Coronary artery (tissue), 2 donors: ENCODE results near the gene SACM1L.
A peak's percentile ranks its signal among the peaks of the same experiment; 100 is the strongest.

Source experiments
- DNase-seq: peaks from one replicate; pipeline ENCODE4 v3.0.0-alpha.2; 2017; ENCODE audit warnings: low spot score
- H3K27ac ChIP-seq, 2 donors: fragments of 200-600 bp; sonication (generic); one replicate each; pipeline ENCODE4 v1.5.1; 2016 to 2019
- H3K4me3 ChIP-seq: fragments of 200-600 bp; sonication (generic); 2 replicates; pipeline ENCODE4 v1.5.1; 2016; ENCODE audit warnings: mild to moderate bottlenecking, moderate library complexity
- TF ChIP-seq, protein P1 (sequence below): fragments of 200-600 bp; sonication (generic); IDR thresholded peaks from one replicate; pipeline ENCODE4 v1.5.1; 2019; ENCODE audit warnings: antibody characterized with exemption

Gene SACM1L

DNA sequence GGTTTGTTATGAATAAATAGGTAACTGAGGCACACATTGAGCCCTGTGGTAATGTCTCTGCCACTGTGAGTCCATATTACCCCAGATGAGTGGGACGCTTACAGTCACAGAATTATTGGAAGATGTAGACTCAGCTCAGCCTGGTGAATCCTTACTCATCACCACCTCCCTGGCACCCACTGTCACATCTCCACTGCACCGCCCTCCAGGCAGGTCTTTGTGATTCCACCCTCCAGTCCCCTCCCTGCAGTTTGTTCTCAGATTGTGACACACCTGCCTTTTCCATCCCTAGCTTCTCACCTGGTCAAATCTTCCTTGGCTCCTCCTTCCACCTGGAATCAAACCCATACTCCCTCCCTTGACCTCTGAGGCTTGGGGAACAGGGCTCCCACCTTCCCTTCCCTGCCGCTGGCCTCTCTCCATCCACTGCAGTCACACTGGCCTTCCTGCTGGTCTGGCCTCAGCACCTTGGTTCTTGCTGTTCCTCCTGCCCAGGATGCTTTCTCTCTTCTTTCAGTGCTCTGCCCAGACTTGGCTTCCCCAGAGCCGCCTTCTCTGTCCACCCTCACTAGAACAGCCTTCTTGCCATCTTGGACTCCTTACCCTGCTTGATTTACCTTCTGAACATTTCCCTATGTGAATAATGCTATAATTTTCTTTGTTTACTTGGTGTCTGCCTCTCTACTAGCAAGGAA, 97.8 kb downstream of the SACM1L start:
- Histone ChIP-seq H3K27ac (no peak overlapping the region), H3K4me3 (no peak overlapping the region)
- TF ChIP-seq, protein P1, sequence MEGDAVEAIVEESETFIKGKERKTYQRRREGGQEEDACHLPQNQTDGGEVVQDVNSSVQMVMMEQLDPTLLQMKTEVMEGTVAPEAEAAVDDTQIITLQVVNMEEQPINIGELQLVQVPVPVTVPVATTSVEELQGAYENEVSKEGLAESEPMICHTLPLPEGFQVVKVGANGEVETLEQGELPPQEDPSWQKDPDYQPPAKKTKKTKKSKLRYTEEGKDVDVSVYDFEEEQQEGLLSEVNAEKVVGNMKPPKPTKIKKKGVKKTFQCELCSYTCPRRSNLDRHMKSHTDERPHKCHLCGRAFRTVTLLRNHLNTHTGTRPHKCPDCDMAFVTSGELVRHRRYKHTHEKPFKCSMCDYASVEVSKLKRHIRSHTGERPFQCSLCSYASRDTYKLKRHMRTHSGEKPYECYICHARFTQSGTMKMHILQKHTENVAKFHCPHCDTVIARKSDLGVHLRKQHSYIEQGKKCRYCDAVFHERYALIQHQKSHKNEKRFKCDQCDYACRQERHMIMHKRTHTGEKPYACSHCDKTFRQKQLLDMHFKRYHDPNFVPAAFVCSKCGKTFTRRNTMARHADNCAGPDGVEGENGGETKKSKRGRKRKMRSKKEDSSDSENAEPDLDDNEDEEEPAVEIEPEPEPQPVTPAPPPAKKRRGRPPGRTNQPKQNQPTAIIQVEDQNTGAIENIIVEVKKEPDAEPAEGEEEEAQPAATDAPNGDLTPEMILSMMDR, result no peak
- no peak for DNase-seq

DNA sequence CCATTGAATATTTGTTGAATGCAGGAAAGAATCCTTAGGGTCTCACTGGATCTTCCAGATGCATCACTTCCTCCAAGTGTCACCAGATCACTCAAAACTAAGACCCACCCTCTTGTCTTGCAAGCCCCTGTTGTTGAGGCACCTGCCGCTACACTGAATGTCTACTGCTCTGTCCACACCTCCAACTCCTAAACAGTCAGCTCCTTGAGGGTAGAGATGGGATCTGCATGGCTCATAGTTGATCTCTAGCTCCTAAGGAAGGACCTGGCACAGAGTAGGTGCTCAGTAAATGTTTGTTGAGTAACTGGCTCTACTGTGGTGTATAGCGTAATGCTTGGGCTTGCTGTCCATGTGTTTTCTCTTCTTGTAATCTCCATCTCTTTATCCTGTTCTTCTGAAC, 98.4 kb downstream of the SACM1L start:
- TF ChIP-seq, protein P1, result no peak
- no peak overlapping the region for H3K4me3 ChIP-seq
- no peak overlapping the region for H3K27ac ChIP-seq
- no peak for DNase-seq

DNA sequence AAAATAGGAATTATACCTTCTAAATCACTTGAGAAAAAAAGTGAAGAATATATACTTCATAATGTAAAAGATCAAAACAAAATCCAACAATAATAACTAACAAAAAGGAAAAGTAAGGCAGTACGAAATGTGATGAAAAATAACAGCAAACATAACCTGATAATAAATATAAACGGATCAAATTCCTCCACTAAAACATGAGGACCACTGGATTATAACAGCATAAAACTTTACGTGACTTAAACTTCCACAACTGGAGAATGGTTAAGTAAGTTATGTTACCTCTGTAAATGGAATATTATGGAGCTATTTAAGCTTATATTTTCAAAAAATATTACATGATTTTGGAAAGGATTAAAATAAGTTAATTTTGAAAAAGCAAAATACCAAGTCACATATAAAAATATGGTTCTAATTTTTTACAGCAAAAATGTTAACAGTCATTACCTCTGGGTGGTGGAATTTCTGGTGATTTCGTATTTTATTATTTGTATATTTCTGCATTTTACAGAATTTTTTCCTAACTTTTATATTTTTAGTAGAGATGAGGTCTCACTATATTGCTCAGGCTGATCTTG, 100.1 kb downstream of the SACM1L start:
- TF ChIP-seq, protein P1, result no peak
- no peak overlapping the region for H3K4me3 ChIP-seq
- H3K27ac ChIP-seq, result no peak overlapping the region
- DNase-seq, result no peak

DNA sequence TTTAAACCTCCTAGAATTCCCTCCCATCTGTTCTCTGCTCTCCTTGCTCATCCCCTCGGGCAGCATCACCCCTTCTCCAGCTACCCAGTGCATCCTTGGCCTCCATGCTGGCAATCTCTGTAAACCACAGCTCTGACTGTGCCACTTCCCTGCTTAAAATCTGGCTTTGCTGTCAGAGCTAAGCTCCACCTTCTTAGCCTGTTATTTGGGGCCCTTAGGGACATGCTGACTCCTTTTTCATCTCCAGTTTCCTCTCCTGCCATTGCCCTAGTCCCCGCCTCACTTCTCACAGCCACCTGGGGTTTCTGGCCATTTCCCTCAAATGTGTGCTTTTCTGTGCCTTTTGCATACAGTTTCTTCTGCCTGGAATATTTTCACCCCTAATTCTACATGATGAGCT, 101.4 kb downstream of the SACM1L start:
- H3K27ac ChIP-seq, result no peak overlapping the region
- no peak for DNase-seq
- TF ChIP-seq, protein P1, result no peak
- H3K4me3 ChIP-seq, result no peak overlapping the region

DNA sequence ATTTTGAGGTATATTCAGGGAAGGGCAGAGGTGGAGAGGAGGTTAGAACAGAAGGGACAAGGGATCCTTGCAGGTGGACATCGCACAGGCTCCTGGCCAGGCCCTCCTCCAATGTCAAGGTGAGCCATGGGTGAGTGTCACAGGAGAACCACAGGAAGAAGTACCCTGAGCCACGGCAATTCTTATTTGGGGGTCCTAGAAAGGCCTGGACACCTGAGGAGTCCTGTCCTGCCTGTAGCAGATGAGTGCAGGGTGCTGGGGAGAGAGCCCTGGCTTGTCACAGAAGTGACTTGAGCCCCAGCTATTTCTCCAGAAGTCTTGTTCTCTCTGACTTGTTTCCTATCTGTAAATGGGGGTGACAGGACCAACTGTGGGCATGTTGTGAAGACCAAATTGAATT, 102.8 kb downstream of the SACM1L start:
- Histone ChIP-seq H3K4me3 (no peak overlapping the region), H3K27ac (no peak overlapping the region)
- no peak for DNase-seq
- TF ChIP-seq, protein P1, result no peak

DNA sequence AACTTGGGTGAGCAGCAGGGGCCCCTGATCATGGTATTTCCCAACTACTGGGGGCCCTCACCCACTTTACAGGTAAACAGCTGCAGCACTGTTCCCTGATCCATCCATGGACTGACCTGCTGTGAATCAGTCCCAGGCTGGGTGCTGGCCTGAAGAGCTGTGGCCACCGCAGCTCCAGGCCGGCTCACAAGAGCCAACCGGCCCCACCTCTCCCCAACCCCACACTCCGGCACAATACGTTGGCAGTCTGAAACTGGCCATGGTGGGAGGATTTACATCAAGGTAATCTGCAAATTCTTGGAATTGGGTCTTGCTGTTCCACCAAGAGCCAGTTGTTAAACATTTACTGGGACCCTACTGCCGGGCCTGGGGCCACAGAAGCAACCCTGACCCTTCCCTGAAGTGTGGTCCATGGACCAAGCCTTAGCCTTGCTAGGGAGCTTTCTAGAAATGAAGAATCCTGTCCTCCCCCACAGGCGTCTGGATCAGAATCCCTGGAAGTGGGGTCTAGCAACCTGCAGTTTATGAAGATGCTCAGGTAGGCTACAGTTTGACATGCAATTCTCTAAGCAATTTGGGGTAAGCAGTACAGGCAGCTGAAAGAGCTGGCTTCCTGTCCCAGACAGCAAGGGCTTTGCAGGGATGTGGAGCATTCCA, 103.4 kb downstream of the SACM1L start:
- TF ChIP-seq, protein P1, result no peak
- DNase-seq, result peak; percentile 50

More for the DNA sequence above, 103.4 kb downstream of the SACM1L start:
- Histone ChIP-seq H3K27ac (no peak overlapping the region), H3K4me3 (no peak overlapping the region)
